ENCODE data around the gene THSD7B.
"Not testable (repeated sequence)": the region's sequence is repeated elsewhere in the genome, so short reads cannot be mapped to it uniquely, and the experiment has no call there.

Gene THSD7B

GRCh38 chr2:136935119-136935518, 169.8 kb downstream of the THSD7B start:
- no peak overlapping the region for H3K4me3 ChIP-seq (ENCODE audit: low read depth in 1 of 2, low read length in 2 of 2)
- no peaks in the 10 kb centered on the region for H3K9me3 ChIP-seq (ENCODE audit: control insufficient read depth in 1 of 2, low read length in 2 of 2)
- no peaks in the 10 kb centered on the region for H3K4me1 ChIP-seq (ENCODE audit: control insufficient read depth in 1 of 2, insufficient read depth in 2 of 2, low read length in 2 of 2)
- H3K36me3 ChIP-seq (ENCODE audit: control insufficient read depth in 1 of 2, insufficient read depth in 2 of 2, low read length in 2 of 2) = no peaks in the 10 kb centered on the region
- H3K27ac ChIP-seq (ENCODE audit: low read length) = no peak overlapping the region
- H3K27me3 ChIP-seq (ENCODE audit: low read depth, low read length) = no peaks in the 10 kb centered on the region

GRCh38 chr2:136956050-136956449, 190.7 kb downstream of the THSD7B start:
- no peaks in the 10 kb centered on the region for H3K4me1 ChIP-seq (ENCODE audit: control insufficient read depth in 1 of 2, insufficient read depth in 2 of 2, low read length in 2 of 2)
- H3K4me3 ChIP-seq (ENCODE audit: low read depth in 1 of 2, low read length in 2 of 2) = no peak overlapping the region
- no peaks in the 10 kb centered on the region for H3K36me3 ChIP-seq (ENCODE audit: control insufficient read depth in 1 of 2, insufficient read depth in 2 of 2, low read length in 2 of 2)
- no peaks in the 10 kb centered on the region for H3K9me3 ChIP-seq (ENCODE audit: control insufficient read depth in 1 of 2, low read length in 2 of 2)
- H3K27me3 ChIP-seq (ENCODE audit: low read depth, low read length) = no peaks in the 10 kb centered on the region
- no peak overlapping the region for H3K27ac ChIP-seq (ENCODE audit: low read length)

GRCh38 chr2:136957044-136957443, 191.7 kb downstream of the THSD7B start:
- H3K4me3 ChIP-seq (ENCODE audit: low read depth in 1 of 2, low read length in 2 of 2) = no peak overlapping the region
- H3K27me3 ChIP-seq (ENCODE audit: low read depth, low read length) = no peaks in the 10 kb centered on the region
- H3K9me3 ChIP-seq (ENCODE audit: control insufficient read depth in 1 of 2, low read length in 2 of 2) = no peaks in the 10 kb centered on the region

GRCh38 chr2:136962105-136962725, 196.9 kb downstream of the THSD7B start:
- Histone ChIP-seq H3K36me3 (ENCODE audit: control insufficient read depth in 1 of 2, insufficient read depth in 2 of 2, low read length in 2 of 2) (no peaks in the 10 kb centered on the region), H3K9me3 (ENCODE audit: control insufficient read depth in 1 of 2, low read length in 2 of 2) (no peaks in the 10 kb centered on the region), H3K27me3 (ENCODE audit: low read depth, low read length) (no peaks in the 10 kb centered on the region), H3K4me1 (ENCODE audit: control insufficient read depth in 1 of 2, insufficient read depth in 2 of 2, low read length in 2 of 2) (no peaks in the 10 kb centered on the region), H3K4me3 (ENCODE audit: low read depth in 1 of 2, low read length in 2 of 2) (no peak overlapping the region), H3K27ac (ENCODE audit: low read length) (no peak overlapping the region)

More at GRCh38 chr2:136957044-136957443, 191.7 kb downstream of the THSD7B start:
- Histone ChIP-seq H3K36me3 (ENCODE audit: control insufficient read depth in 1 of 2, insufficient read depth in 2 of 2, low read length in 2 of 2) (no peaks in the 10 kb centered on the region), H3K27ac (ENCODE audit: low read length) (no peak overlapping the region), H3K4me1 (ENCODE audit: control insufficient read depth in 1 of 2, insufficient read depth in 2 of 2, low read length in 2 of 2) (no peaks in the 10 kb centered on the region)

GRCh38 chr2:136966485-136966884, 201.1 kb downstream of the THSD7B start:
- no peaks in the 10 kb centered on the region for H3K4me1 ChIP-seq (ENCODE audit: control insufficient read depth in 1 of 2, insufficient read depth in 2 of 2, low read length in 2 of 2)
- no peak overlapping the region for H3K4me3 ChIP-seq (ENCODE audit: low read depth in 1 of 2, low read length in 2 of 2)
- no peaks in the 10 kb centered on the region for H3K36me3 ChIP-seq (ENCODE audit: control insufficient read depth in 1 of 2, insufficient read depth in 2 of 2, low read length in 2 of 2)
- no peaks in the 10 kb centered on the region for H3K27me3 ChIP-seq (ENCODE audit: low read depth, low read length)
- no peak overlapping the region for H3K27ac ChIP-seq (ENCODE audit: low read length)
- no peaks in the 10 kb centered on the region for H3K9me3 ChIP-seq (ENCODE audit: control insufficient read depth in 1 of 2, low read length in 2 of 2)

- H3K4me3 ChIP-seq (ENCODE audit: low read depth in 1 of 2, low read length in 2 of 2) = no peak overlapping the region
- no peaks in the 10 kb centered on the region for H3K4me1 ChIP-seq (ENCODE audit: control insufficient read depth in 1 of 2, insufficient read depth in 2 of 2, low read length in 2 of 2)
- no peak overlapping the region for H3K27ac ChIP-seq (ENCODE audit: low read length)
- no peaks in the 10 kb centered on the region for H3K36me3 ChIP-seq (ENCODE audit: control insufficient read depth in 1 of 2, insufficient read depth in 2 of 2, low read length in 2 of 2)
- H3K27me3 ChIP-seq (ENCODE audit: low read depth, low read length) = no peaks in the 10 kb centered on the region
- H3K9me3 ChIP-seq (ENCODE audit: control insufficient read depth in 1 of 2, low read length in 2 of 2) = no peaks in the 10 kb centered on the region
Observed at GRCh38 chr2:136980303-136980702, 215.0 kb downstream of the THSD7B start.

- H3K27me3 ChIP-seq (ENCODE audit: low read depth, low read length); H3K36me3 ChIP-seq (ENCODE audit: control insufficient read depth in 1 of 2, insufficient read depth in 2 of 2, low read length in 2 of 2); H3K4me1 ChIP-seq (ENCODE audit: control insufficient read depth in 1 of 2, insufficient read depth in 2 of 2, low read length in 2 of 2); H3K4me3 ChIP-seq (ENCODE audit: low read depth in 1 of 2, low read length in 2 of 2); H3K27ac ChIP-seq (ENCODE audit: low read length); H3K9me3 ChIP-seq (ENCODE audit: control insufficient read depth in 1 of 2, low read length in 2 of 2): not testable (repeated sequence)
Observed at GRCh38 chr2:136981689-136982088, 216.3 kb downstream of the THSD7B start.

DNA sequence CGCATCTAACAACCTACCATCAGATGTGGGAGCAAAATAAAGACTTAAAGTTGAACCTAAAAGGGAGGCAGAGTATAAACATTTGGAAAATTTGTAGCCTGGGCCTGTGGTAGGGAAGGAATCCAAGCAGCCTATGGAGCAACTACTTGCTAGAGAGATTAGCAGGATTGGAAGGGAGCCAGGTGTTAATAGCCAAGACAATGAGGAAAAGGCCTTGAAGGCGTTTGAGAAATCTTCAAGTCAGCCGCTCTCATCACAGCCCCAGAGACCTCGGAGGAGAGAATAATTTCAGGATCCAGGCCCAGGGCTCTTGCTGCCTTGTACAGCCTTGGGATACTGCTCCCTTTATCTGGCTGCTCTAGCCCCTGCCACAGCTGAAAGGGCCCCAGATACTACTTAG, 219.7 kb downstream of the THSD7B start:
- Histone ChIP-seq H3K27ac (ENCODE audit: low read length) (no peak overlapping the region), H3K36me3 (ENCODE audit: control insufficient read depth in 1 of 2, insufficient read depth in 2 of 2, low read length in 2 of 2) (no peaks in the 10 kb centered on the region), H3K9me3 (ENCODE audit: control insufficient read depth in 1 of 2, low read length in 2 of 2) (no peaks in the 10 kb centered on the region), H3K4me1 (ENCODE audit: control insufficient read depth in 1 of 2, insufficient read depth in 2 of 2, low read length in 2 of 2) (no peaks in the 10 kb centered on the region), H3K27me3 (ENCODE audit: low read depth, low read length) (no peaks in the 10 kb centered on the region), H3K4me3 (ENCODE audit: low read depth in 1 of 2, low read length in 2 of 2) (no peak overlapping the region)

GRCh38 chr2:136986605-136987221, 221.4 kb downstream of the THSD7B start:
- Histone ChIP-seq H3K9me3 (ENCODE audit: control insufficient read depth in 1 of 2, low read length in 2 of 2) (no peaks in the 10 kb centered on the region), H3K27ac (ENCODE audit: low read length) (no peak overlapping the region), H3K36me3 (ENCODE audit: control insufficient read depth in 1 of 2, insufficient read depth in 2 of 2, low read length in 2 of 2) (no peaks in the 10 kb centered on the region), H3K27me3 (ENCODE audit: low read depth, low read length) (no peaks in the 10 kb centered on the region), H3K4me3 (ENCODE audit: low read depth in 1 of 2, low read length in 2 of 2) (no peak overlapping the region), H3K4me1 (ENCODE audit: control insufficient read depth in 1 of 2, insufficient read depth in 2 of 2, low read length in 2 of 2) (no peaks in the 10 kb centered on the region)

GRCh38 chr2:136990316-136990715, 225.0 kb downstream of the THSD7B start:
- Histone ChIP-seq H3K27me3 (ENCODE audit: low read depth, low read length) (no peaks in the 10 kb centered on the region), H3K9me3 (ENCODE audit: control insufficient read depth in 1 of 2, low read length in 2 of 2) (no peaks in the 10 kb centered on the region), H3K27ac (ENCODE audit: low read length) (no peak overlapping the region), H3K4me1 (ENCODE audit: control insufficient read depth in 1 of 2, insufficient read depth in 2 of 2, low read length in 2 of 2) (no peaks in the 10 kb centered on the region), H3K4me3 (ENCODE audit: low read depth in 1 of 2, low read length in 2 of 2) (no peak overlapping the region), H3K36me3 (ENCODE audit: control insufficient read depth in 1 of 2, insufficient read depth in 2 of 2, low read length in 2 of 2) (no peaks in the 10 kb centered on the region)

- H3K27ac ChIP-seq (ENCODE audit: low read length) = no peak overlapping the region
- no peaks in the 10 kb centered on the region for H3K9me3 ChIP-seq (ENCODE audit: control insufficient read depth in 1 of 2, low read length in 2 of 2)
- H3K4me3 ChIP-seq (ENCODE audit: low read depth in 1 of 2, low read length in 2 of 2) = no peak overlapping the region
- no peaks in the 10 kb centered on the region for H3K4me1 ChIP-seq (ENCODE audit: control insufficient read depth in 1 of 2, insufficient read depth in 2 of 2, low read length in 2 of 2)
- H3K27me3 ChIP-seq (ENCODE audit: low read depth, low read length) = no peaks in the 10 kb centered on the region
- H3K36me3 ChIP-seq (ENCODE audit: control insufficient read depth in 1 of 2, insufficient read depth in 2 of 2, low read length in 2 of 2) = no peaks in the 10 kb centered on the region
Observed at GRCh38 chr2:136994793-136995192, 229.4 kb downstream of the THSD7B start.

- Histone ChIP-seq H3K4me1 (ENCODE audit: control insufficient read depth in 1 of 2, insufficient read depth in 2 of 2, low read length in 2 of 2) (no peaks in the 10 kb centered on the region), H3K9me3 (ENCODE audit: control insufficient read depth in 1 of 2, low read length in 2 of 2) (no peaks in the 10 kb centered on the region), H3K4me3 (ENCODE audit: low read depth in 1 of 2, low read length in 2 of 2) (no peak overlapping the region), H3K36me3 (ENCODE audit: control insufficient read depth in 1 of 2, insufficient read depth in 2 of 2, low read length in 2 of 2) (no peaks in the 10 kb centered on the region), H3K27ac (ENCODE audit: low read length) (no peak overlapping the region), H3K27me3 (ENCODE audit: low read depth, low read length) (no peaks in the 10 kb centered on the region)
Observed at GRCh38 chr2:136997557-136997956, 232.2 kb downstream of the THSD7B start.

Data from muscle layer of duodenum (tissue), 2 donors.